Adrenal gland (tissue), 5 donors: Measurements from ENCODE around the gene GLIS1.

ENCODE experiments used
- POLR2A ChIP-seq, 2 donors: fragments of 450-650 bp; IDR thresholded peaks; one replicate each; pipeline ENCODE4 v1.6.1; 2017; ENCODE audit warnings: antibody characterized with exemption in 2 of 2, mild to moderate bottlenecking in 2 of 2, moderate library complexity in 1 of 2
- TF ChIP-seq, protein P1 (sequence below), 6 experiments: fragments of 450-650 bp in 4 of 6; fragments of 200-600 bp in 2 of 6; sonication (generic) in 1 of 6; IDR thresholded peaks; 1 replicate in 5 of 6; 2 replicates in 1 of 6; pipeline versions ENCODE4 v1.5.1 to v1.8.0; 2016 to 2021; ENCODE audit warnings: antibody characterized with exemption in 6 of 6, mild to moderate bottlenecking in 2 of 6, moderate library complexity in 1 of 6
- donor health status: DM: no; HTN: no; CAD: no.

DNA sequence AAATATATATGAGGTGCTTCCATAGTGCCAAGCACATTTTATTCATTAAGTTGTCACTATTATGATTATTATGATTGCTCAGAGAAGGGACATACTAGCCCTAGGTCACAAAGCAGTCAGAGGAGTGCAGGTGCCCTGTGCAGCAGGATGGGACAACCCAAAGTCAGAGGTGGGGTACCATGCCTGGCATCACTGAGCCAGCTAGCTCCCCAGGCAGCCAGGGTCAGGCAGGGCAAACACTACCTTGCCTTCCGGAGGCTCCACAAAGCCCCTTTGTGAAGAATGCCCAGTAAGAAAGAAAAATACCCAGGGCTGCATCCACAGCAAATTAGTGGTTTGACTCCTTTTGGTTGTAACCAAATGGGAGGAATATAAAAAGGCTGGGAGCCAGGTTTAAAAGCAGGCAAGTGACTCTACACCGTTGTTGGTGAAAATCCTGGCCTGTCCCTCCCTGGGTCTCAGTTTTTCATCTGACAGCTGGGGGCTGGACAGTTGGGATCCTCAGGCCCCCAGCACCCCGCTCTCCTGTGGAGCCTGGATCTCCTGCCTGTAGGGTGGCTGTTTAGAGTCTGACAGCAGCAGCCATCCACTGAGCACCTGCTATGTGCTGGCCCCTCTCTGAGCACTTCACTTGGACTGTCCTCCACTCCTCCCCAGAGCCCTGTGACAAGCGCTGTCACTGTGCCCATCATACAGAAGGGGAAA lies 98.8 kb downstream of the GLIS1 start:
- TF ChIP-seq, protein P1, sequence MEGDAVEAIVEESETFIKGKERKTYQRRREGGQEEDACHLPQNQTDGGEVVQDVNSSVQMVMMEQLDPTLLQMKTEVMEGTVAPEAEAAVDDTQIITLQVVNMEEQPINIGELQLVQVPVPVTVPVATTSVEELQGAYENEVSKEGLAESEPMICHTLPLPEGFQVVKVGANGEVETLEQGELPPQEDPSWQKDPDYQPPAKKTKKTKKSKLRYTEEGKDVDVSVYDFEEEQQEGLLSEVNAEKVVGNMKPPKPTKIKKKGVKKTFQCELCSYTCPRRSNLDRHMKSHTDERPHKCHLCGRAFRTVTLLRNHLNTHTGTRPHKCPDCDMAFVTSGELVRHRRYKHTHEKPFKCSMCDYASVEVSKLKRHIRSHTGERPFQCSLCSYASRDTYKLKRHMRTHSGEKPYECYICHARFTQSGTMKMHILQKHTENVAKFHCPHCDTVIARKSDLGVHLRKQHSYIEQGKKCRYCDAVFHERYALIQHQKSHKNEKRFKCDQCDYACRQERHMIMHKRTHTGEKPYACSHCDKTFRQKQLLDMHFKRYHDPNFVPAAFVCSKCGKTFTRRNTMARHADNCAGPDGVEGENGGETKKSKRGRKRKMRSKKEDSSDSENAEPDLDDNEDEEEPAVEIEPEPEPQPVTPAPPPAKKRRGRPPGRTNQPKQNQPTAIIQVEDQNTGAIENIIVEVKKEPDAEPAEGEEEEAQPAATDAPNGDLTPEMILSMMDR (IDR thresholded peaks at IDR 0.05): no peak
- no peak for TF ChIP-seq POLR2A (IDR thresholded peaks at IDR 0.05)
